Neural cell (in vitro differentiated cells): Measurements from ENCODE around the gene ZFAND4. TPM values are rescaled to one million over a fixed set of nuclear protein-coding genes. Genes with fewer than 3 reads are reported as not detected.

Experiments
- H2AFZ ChIP-seq: fragments of 200-600, 300-800 bp; sonication (generic), shearing (Covaris generic); 2 replicates; pipeline ENCODE4 v1.6.0; 2014; ENCODE audit warnings: low read depth, mild to moderate bottlenecking, antibody characterized with exemption, low read length, moderate library complexity
- H3F3A ChIP-seq: fragments of 200-600 bp; shearing (Covaris generic); 2 replicates; pipeline ENCODE4 v1.6.1; 2016; ENCODE audit warnings: mild to moderate bottlenecking, moderate library complexity, mixed read lengths, antibody characterized with exemption, low read length; ENCODE audit not compliant: insufficient read depth, poor library complexity, severe bottlenecking
- H3K27ac ChIP-seq: fragments of 200-600, 300-800 bp; sonication (generic), shearing (Covaris generic); 2 replicates; pipeline ENCODE4 v1.5.1; 2014; ENCODE audit warnings: mild to moderate bottlenecking, low read length, moderate library complexity
- H3K27me3 ChIP-seq: fragments of 300-800, 200-600 bp; sonication (generic), shearing (Covaris generic); 2 replicates; pipeline ENCODE4 v1.6.0; 2014; ENCODE audit warnings: mild to moderate bottlenecking, low read depth, low read length, moderate library complexity; ENCODE audit not compliant: insufficient read depth
- H3K36me3 ChIP-seq: fragments of 300-800, 200-600 bp; sonication (generic), shearing (Covaris generic); 2 replicates; pipeline ENCODE4 v1.5.1; 2014; ENCODE audit warnings: mild to moderate bottlenecking, antibody characterized with exemption, low read length, moderate library complexity; ENCODE audit not compliant: insufficient read depth
- H3K4me2 ChIP-seq: fragments of 300-800, 200-600 bp; sonication (generic), shearing (Covaris generic); 2 replicates; pipeline ENCODE4 v1.6.0; 2014; ENCODE audit warnings: mild to moderate bottlenecking, low read length
- H3K4me3 ChIP-seq: fragments of 300-800, 200-600 bp; sonication (generic), shearing (Covaris generic); 2 replicates; pipeline ENCODE4 v1.5.1; 2014; ENCODE audit warnings: mild to moderate bottlenecking, low read length, moderate library complexity
- H3K79me2 ChIP-seq: fragments of 200-600 bp; shearing (Covaris generic); replicated peaks from 2 replicates; pipeline ENCODE4 v1.6.0; 2014; ENCODE audit warnings: mild to moderate bottlenecking, low read length, moderate library complexity; ENCODE audit not compliant: insufficient read depth
- H3K9ac ChIP-seq: fragments of 300-800, 200-600 bp; sonication (generic), shearing (Covaris generic); 2 replicates; pipeline ENCODE4 v1.6.1; 2016; ENCODE audit warnings: mild to moderate bottlenecking, low read length, mixed read lengths
- H3K9me2 ChIP-seq: fragments of 200-600 bp; shearing (Covaris generic); 2 replicates; pipeline ENCODE4 v1.6.1; 2016; ENCODE audit warnings: mild to moderate bottlenecking, low read length, mixed read lengths; ENCODE audit not compliant: insufficient read depth
- H3K9me3 ChIP-seq: fragments of 200-600, 300-800 bp; sonication (generic), shearing (Covaris generic); 2 replicates; pipeline ENCODE4 v1.6.1; 2016; ENCODE audit warnings: mild to moderate bottlenecking, mixed run types, low read length, moderate library complexity, mixed read lengths
- H4K20me1 ChIP-seq: fragments of 200-600 bp; shearing (Covaris generic); 2 replicates; pipeline ENCODE4 v1.6.1; 2016; ENCODE audit warnings: mild to moderate bottlenecking, mixed run types; ENCODE audit not compliant: insufficient read depth
- EP300 ChIP-seq: fragments of 450-650 bp; conservative IDR thresholded peaks from 2 replicates; pipeline ENCODE4 v1.6.1; 2014; ENCODE audit warnings: antibody characterized with exemption, mild to moderate bottlenecking, moderate library complexity; ENCODE audit not compliant: poor library complexity, severe bottlenecking
- EZH2 ChIP-seq: fragments of 200-600, 300-800 bp; shearing (Covaris generic), sonication (generic); IDR thresholded peaks from 2 replicates; pipeline ENCODE4 v1.6.1; 2014; ENCODE audit warnings: antibody characterized with exemption, low read length, borderline replicate concordance, mild to moderate bottlenecking; ENCODE audit not compliant: insufficient read depth, poor library complexity, severe bottlenecking
- MXI1 ChIP-seq: fragments of 450-650 bp; conservative IDR thresholded peaks from 2 replicates; pipeline ENCODE4 v1.6.1; 2014; ENCODE audit warnings: antibody characterized with exemption, mild to moderate bottlenecking; ENCODE audit not compliant: poor library complexity, severe bottlenecking
- POLR2AphosphoS5 ChIP-seq: IDR thresholded peaks from 2 replicates; pipeline ENCODE4 v1.6.1; 2012
- RAD21 ChIP-seq: fragments of 450-650 bp; conservative IDR thresholded peaks from 2 replicates; pipeline ENCODE4 v1.6.1; 2014; ENCODE audit warnings: antibody characterized with exemption, mild to moderate bottlenecking, moderate library complexity
- SMC3 ChIP-seq: fragments of 450-650 bp; conservative IDR thresholded peaks from 2 replicates; pipeline ENCODE4 v1.6.1; 2014; ENCODE audit warnings: antibody characterized with exemption, mild to moderate bottlenecking, moderate library complexity; ENCODE audit not compliant: poor library complexity
- TAF1 ChIP-seq: IDR thresholded peaks from 2 replicates; pipeline ENCODE4 v1.6.1; 2012; ENCODE audit warnings: low read depth
- polyA plus RNA-seq: library from polyadenylated mRNA; depleted of rRNA; stranded (reverse); fragments of >200 nt; gene quantifications from 2 replicates; pipeline ENCODE4 v1.2.3, GENCODE V29; 2014
- TF ChIP-seq, protein P1 (sequence below): IDR thresholded peaks from 2 replicates; pipeline ENCODE4 v1.6.1; 2012; ENCODE audit warnings: borderline replicate concordance
- TF ChIP-seq, protein P2 (sequence below): fragments of 450-650 bp; IDR thresholded peaks from 2 replicates; pipeline ENCODE4 v1.5.1; 2014; ENCODE audit warnings: antibody characterized with exemption, mild to moderate bottlenecking, moderate library complexity; ENCODE audit not compliant: poor library complexity, severe bottlenecking

The ZFAND4 gene
- polyA plus RNA-seq, 1 donor from 2014 or later = 8.3 TPM

DNA sequence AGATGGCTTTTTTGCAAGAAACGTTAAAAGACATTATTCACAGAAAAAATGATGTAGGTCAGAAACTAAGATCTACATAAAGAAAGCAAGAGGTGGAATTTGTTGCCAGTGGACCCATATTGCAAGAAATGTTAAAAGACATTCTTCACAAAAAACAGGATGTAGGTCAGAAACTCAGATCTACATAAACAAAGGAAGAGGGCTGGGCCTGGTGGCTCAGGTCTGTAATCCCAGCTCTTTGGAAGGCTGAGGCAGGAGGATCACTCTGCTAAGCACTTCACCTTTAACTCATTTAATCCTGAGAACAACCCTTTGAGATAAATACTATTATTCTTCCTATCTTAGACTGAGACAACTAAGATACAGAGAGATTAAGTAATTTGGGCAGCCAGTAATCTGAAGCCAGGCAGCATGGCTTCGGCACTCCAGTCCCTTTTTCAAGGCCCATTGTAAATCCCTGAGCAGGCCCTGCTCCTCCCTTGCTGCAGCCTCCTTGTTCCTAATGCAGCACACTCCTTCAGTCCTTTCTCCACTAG lies 11.6 kb downstream of the ZFAND4 start:
- no peaks in the 10 kb centered on the region for H3K36me3 ChIP-seq
- no peaks in the 10 kb centered on the region for H3K79me2 ChIP-seq
- H4K20me1 ChIP-seq = no peaks in the 10 kb centered on the region
- no peak overlapping the region for H3K4me3 ChIP-seq
- no peaks in the 10 kb centered on the region for H3K9me2 ChIP-seq
- no peak overlapping the region for H3K27ac ChIP-seq
- no peaks in the 10 kb centered on the region for H3F3A ChIP-seq
- H3K27me3 ChIP-seq = no peaks in the 10 kb centered on the region
- no peaks in the 10 kb centered on the region for H3K9me3 ChIP-seq
- no peak overlapping the region for H3K9ac ChIP-seq
- H2AFZ ChIP-seq = no peak overlapping the region
- H3K4me2 ChIP-seq = no peak overlapping the region
- TF ChIP-seq TAF1 (no peak), RAD21 (no peak), POLR2AphosphoS5 (no peak), EZH2 (no peak), MXI1 (no peak), SMC3 (no peak), EP300 (no peak)
- TF ChIP-seq, protein P1, sequence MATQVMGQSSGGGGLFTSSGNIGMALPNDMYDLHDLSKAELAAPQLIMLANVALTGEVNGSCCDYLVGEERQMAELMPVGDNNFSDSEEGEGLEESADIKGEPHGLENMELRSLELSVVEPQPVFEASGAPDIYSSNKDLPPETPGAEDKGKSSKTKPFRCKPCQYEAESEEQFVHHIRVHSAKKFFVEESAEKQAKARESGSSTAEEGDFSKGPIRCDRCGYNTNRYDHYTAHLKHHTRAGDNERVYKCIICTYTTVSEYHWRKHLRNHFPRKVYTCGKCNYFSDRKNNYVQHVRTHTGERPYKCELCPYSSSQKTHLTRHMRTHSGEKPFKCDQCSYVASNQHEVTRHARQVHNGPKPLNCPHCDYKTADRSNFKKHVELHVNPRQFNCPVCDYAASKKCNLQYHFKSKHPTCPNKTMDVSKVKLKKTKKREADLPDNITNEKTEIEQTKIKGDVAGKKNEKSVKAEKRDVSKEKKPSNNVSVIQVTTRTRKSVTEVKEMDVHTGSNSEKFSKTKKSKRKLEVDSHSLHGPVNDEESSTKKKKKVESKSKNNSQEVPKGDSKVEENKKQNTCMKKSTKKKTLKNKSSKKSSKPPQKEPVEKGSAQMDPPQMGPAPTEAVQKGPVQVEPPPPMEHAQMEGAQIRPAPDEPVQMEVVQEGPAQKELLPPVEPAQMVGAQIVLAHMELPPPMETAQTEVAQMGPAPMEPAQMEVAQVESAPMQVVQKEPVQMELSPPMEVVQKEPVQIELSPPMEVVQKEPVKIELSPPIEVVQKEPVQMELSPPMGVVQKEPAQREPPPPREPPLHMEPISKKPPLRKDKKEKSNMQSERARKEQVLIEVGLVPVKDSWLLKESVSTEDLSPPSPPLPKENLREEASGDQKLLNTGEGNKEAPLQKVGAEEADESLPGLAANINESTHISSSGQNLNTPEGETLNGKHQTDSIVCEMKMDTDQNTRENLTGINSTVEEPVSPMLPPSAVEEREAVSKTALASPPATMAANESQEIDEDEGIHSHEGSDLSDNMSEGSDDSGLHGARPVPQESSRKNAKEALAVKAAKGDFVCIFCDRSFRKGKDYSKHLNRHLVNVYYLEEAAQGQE = no peak
- TF ChIP-seq, protein P2, sequence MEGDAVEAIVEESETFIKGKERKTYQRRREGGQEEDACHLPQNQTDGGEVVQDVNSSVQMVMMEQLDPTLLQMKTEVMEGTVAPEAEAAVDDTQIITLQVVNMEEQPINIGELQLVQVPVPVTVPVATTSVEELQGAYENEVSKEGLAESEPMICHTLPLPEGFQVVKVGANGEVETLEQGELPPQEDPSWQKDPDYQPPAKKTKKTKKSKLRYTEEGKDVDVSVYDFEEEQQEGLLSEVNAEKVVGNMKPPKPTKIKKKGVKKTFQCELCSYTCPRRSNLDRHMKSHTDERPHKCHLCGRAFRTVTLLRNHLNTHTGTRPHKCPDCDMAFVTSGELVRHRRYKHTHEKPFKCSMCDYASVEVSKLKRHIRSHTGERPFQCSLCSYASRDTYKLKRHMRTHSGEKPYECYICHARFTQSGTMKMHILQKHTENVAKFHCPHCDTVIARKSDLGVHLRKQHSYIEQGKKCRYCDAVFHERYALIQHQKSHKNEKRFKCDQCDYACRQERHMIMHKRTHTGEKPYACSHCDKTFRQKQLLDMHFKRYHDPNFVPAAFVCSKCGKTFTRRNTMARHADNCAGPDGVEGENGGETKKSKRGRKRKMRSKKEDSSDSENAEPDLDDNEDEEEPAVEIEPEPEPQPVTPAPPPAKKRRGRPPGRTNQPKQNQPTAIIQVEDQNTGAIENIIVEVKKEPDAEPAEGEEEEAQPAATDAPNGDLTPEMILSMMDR = no peak

DNA sequence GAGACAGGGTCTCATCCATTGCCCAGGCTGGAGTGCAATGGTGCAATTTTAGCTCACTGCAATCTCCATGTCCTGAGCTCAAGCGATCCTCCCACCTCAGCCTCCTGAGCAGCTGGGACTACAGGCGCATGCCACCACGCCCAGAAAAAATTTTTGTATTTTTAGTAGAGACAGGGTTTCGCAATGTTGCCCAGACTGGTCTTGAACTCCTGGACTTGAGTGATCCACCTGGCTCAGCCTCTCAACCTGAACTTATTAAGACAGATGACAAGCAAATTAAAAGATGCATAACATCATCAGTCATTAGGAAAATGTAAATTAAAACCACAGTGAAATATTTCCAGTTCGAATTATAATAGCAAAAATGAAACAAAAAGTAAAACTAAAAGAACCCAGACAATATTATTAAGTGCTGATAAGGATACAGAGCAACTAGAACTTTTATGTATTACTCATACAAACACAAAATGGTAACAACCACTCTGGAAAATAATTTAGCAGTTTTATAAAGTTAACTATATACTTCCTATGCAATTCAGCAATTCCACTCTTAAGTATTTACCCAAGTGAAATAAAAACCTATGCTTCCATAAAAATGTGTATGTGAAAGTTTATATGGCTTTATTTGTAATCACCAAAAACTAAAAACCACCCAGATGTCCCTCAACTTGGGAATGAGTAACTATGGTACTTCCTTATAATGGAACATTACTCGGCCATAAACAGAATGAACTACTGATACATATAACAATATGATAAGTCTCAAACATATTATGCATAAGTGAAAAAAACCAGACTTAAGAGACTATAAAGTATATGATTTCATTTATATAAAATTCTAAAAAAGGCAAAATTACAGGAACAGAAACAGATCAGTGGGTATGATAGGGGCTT lies 15.3 kb downstream of the ZFAND4 start:
- TF ChIP-seq EP300 (no peak), POLR2AphosphoS5 (no peak), MXI1 (no peak), RAD21 (no peak), EZH2 (no peak), TAF1 (no peak), SMC3 (no peak)
- TF ChIP-seq, protein P2 = no peak
- TF ChIP-seq, protein P1 = no peak
- Histone ChIP-seq H2AFZ (no peak overlapping the region), H3K36me3 (no peaks in the 10 kb centered on the region), H3K4me3 (no peak overlapping the region), H3K79me2 (no peaks in the 10 kb centered on the region), H3K9me2 (no peaks in the 10 kb centered on the region), H3K27me3 (no peaks in the 10 kb centered on the region), H4K20me1 (no peaks in the 10 kb centered on the region), H3K4me2 (no peak overlapping the region), H3F3A (no peaks in the 10 kb centered on the region), H3K9me3 (no peaks in the 10 kb centered on the region), H3K9ac (no peak overlapping the region), H3K27ac (no peak overlapping the region)
